GM12872 (cell line): Measurements from ENCODE around the gene DSCAML1.

Source experiments
- CTCF ChIP-seq: IDR thresholded peaks from 3 replicates; pipeline ENCODE4 v1.5.1; 2011; ENCODE audit warnings: low read depth, mild to moderate bottlenecking, low read length, moderate library complexity; ENCODE audit not compliant: insufficient read depth

DSCAML1 gene

GRCh38 chr11:117573326-117573725 lies 223.7 kb downstream of the DSCAML1 start:
- TF ChIP-seq CTCF: no peak

- no peak for TF ChIP-seq CTCF
Observed at GRCh38 chr11:117572671-117573070, 224.3 kb downstream of the DSCAML1 start.

- no peak for TF ChIP-seq CTCF
Observed at GRCh38 chr11:117572129-117572528, 224.9 kb downstream of the DSCAML1 start.

- no peak for TF ChIP-seq CTCF
Observed at GRCh38 chr11:117570701-117571100, 226.3 kb downstream of the DSCAML1 start.

DNA sequence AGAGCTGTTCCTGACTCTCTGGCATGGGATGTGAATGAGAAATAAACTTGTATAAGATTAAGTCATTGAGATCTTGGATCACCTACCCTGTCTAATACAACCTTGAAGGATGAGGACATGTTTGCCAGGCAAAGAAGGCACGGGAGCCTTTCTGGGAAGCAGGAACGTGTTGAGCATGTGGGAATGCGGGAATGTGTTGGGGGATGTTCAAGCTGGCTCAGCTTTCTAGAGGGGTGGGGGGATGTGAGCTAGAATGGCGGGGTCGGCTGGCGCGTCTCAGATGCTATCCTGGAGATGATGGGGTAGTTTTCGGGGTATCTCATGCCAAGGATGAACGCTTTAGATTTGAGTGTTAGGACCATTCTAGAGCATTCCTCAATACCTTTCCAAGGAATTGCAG lies 227.1 kb downstream of the DSCAML1 start:
- no peak for TF ChIP-seq CTCF

GRCh38 chr11:117565709-117566108 lies 231.3 kb downstream of the DSCAML1 start:
- TF ChIP-seq CTCF: no peak

DNA sequence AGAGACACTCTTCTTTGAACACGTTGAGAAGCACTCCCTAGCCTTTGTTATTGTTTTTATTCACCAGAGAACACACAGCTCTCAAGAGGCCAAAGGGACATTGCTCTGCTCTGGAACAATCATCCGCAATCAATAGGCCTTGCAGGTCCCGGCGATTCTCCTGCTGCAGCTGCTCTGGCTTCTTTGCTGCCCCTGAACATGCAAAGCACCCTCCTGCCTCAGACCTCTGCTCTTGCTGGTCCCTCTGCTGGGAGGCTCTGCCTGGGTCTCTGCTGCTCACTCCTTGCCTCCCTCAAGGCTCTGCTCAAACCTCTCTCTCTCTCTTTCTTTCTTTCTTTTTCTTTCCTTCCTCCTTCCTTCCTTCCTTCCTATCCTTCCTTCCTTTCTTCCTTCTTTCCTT lies 232.7 kb downstream of the DSCAML1 start:
- TF ChIP-seq CTCF: no peak

- no peak for TF ChIP-seq CTCF
Observed at GRCh38 chr11:117563556-117563955, 233.5 kb downstream of the DSCAML1 start.
